Fibroblast of lung (primary cell): ENCODE data around the gene DNAAF1.

ENCODE experiments used
- CTCF ChIP-seq, 2 donors: IDR thresholded peaks in 1 of 2; conservative IDR thresholded peaks in 1 of 2; 1 replicate in 1 of 2; 2 replicates in 1 of 2; pipeline ENCODE4 v1.5.1; 2011 to 2012; ENCODE audit warnings: low read length in 2 of 2, control low read depth in 1 of 2, inconsistent platforms in 1 of 2, low read depth in 1 of 2, mild to moderate bottlenecking in 1 of 2
- EZH2 ChIP-seq: IDR thresholded peaks from 2 replicates; pipeline ENCODE4 v1.5.1; 2012; ENCODE audit warnings: low read length, control low read depth, mild to moderate bottlenecking; ENCODE audit errors: missing control alignments

GRCh38 chr16:84212154-84212553 is 67.0 kb downstream of the DNAAF1 start:
- no peak for TF ChIP-seq CTCF (conservative IDR thresholded peaks at IDR 0.05 in 1 of 2, IDR thresholded peaks at IDR 0.05 in 1 of 2; ENCODE audit: low read depth in 1 of 2, low read length in 2 of 2)
- TF ChIP-seq EZH2 = no peak
